H9 (cell line): ENCODE data around the gene TRIM68. TPM values are rescaled to one million over a fixed set of nuclear protein-coding genes. Genes with fewer than 3 reads are reported as not detected.

ENCODE experiments used
- DNase-seq: peaks from one replicate; pipeline ENCODE4 v3.0.0-alpha.2; 2017
- H2AFZ ChIP-seq: one replicate; pipeline ENCODE4 v1.6.1; 2013; ENCODE audit warnings: mild to moderate bottlenecking, low read length, control low read depth, moderate library complexity
- H2AK5ac ChIP-seq: 2 replicates; pipeline ENCODE4 v1.6.1; 2013; ENCODE audit warnings: low read length, control low read depth, mixed read lengths; ENCODE audit not compliant: insufficient read length
- H2BK120ac ChIP-seq: one replicate; pipeline ENCODE4 v1.6.1; 2013; ENCODE audit warnings: low read depth, mild to moderate bottlenecking, low read length, control low read depth, inconsistent platforms; ENCODE audit not compliant: poor library complexity, severe bottlenecking
- H2BK12ac ChIP-seq: 2 replicates; pipeline ENCODE4 v1.6.1; 2013; ENCODE audit warnings: low read length, control low read depth, mixed read lengths, low read depth; ENCODE audit not compliant: insufficient read length
- H2BK15ac ChIP-seq: 2 replicates; pipeline ENCODE4 v1.6.1; 2013; ENCODE audit warnings: low read depth, low read length, control low read depth
- H2BK20ac ChIP-seq: one replicate; pipeline ENCODE4 v1.6.1; 2013; ENCODE audit warnings: low read depth, mild to moderate bottlenecking, low read length, control low read depth, inconsistent platforms; ENCODE audit not compliant: poor library complexity, severe bottlenecking
- H2BK5ac ChIP-seq: 2 replicates; pipeline ENCODE4 v1.6.1; 2013; ENCODE audit warnings: low read length, control low read depth, mixed read lengths; ENCODE audit not compliant: insufficient read length
- H3K14ac ChIP-seq: 2 replicates; pipeline ENCODE4 v1.6.1; 2013; ENCODE audit warnings: low read length, control low read depth; ENCODE audit not compliant: insufficient read depth
- H3K18ac ChIP-seq: 2 replicates; pipeline ENCODE4 v1.6.1; 2013; ENCODE audit warnings: low read depth, mild to moderate bottlenecking, mixed read lengths, low read length, control low read depth; ENCODE audit not compliant: insufficient read length
- H3K23ac ChIP-seq: 2 replicates; pipeline ENCODE4 v1.6.1; 2013; ENCODE audit warnings: low read length, control low read depth, mixed read lengths, low read depth; ENCODE audit not compliant: insufficient read length
- H3K23me2 ChIP-seq: 2 replicates; pipeline ENCODE4 v1.6.1; 2013; ENCODE audit warnings: low read depth, mild to moderate bottlenecking, mixed read lengths, low read length, control low read depth; ENCODE audit not compliant: insufficient read length, poor library complexity, severe bottlenecking
- H3K27ac ChIP-seq: 2 replicates; pipeline ENCODE4 v1.5.1; 2013; ENCODE audit warnings: low read length, control low read depth, mixed read lengths, low read depth; ENCODE audit not compliant: insufficient read length
- H3K27me3 ChIP-seq: 2 replicates; pipeline ENCODE4 v1.6.1; 2013; ENCODE audit warnings: low read length, control low read depth, inconsistent platforms; ENCODE audit not compliant: insufficient read depth
- H3K4ac ChIP-seq: 2 replicates; pipeline ENCODE4 v1.6.1; 2013; ENCODE audit warnings: low read depth, mild to moderate bottlenecking, control low read depth, inconsistent platforms, low read length, moderate library complexity
- H3K4me1 ChIP-seq: 2 replicates; pipeline ENCODE4 v1.6.1; 2013; ENCODE audit warnings: low read length, control low read depth, inconsistent platforms; ENCODE audit not compliant: insufficient read depth
- H3K4me2 ChIP-seq: 2 replicates; pipeline ENCODE4 v1.6.1; 2013; ENCODE audit warnings: low read length, control low read depth, mixed read lengths; ENCODE audit not compliant: insufficient read length, insufficient read depth
- H3K56ac ChIP-seq: 2 replicates; pipeline ENCODE4 v1.6.1; 2013; ENCODE audit warnings: low read depth, mild to moderate bottlenecking, mixed read lengths, low read length, control low read depth; ENCODE audit not compliant: insufficient read length
- H3K79me1 ChIP-seq: 2 replicates; pipeline ENCODE4 v1.6.1; 2013; ENCODE audit warnings: low read depth, mild to moderate bottlenecking, moderate library complexity, low read length, control low read depth, inconsistent platforms; ENCODE audit not compliant: insufficient read depth, poor library complexity, severe bottlenecking
- H3K79me2 ChIP-seq: 2 replicates; pipeline ENCODE4 v1.6.1; 2013; ENCODE audit warnings: low read length, control low read depth, inconsistent platforms; ENCODE audit not compliant: insufficient read depth
- H3K9ac ChIP-seq: 2 replicates; pipeline ENCODE4 v1.6.1; 2013; ENCODE audit warnings: low read length, control low read depth, mixed read lengths; ENCODE audit not compliant: insufficient read length; ENCODE audit errors: extremely low read depth
- H3K9me3 ChIP-seq: one replicate; pipeline ENCODE4 v1.6.1; 2013; ENCODE audit warnings: low read depth, low read length, inconsistent platforms; ENCODE audit not compliant: control insufficient read depth
- H3T11ph ChIP-seq: one replicate; pipeline ENCODE4 v1.6.1; 2013; ENCODE audit warnings: mild to moderate bottlenecking, low read length, control low read depth, inconsistent platforms
- H4K20me1 ChIP-seq: one replicate; pipeline ENCODE4 v1.6.1; 2013; ENCODE audit not compliant: control insufficient read depth, insufficient read length, insufficient read depth
- H4K5ac ChIP-seq: 2 replicates; pipeline ENCODE4 v1.6.1; 2013; ENCODE audit warnings: low read depth, mild to moderate bottlenecking, mixed read lengths, low read length, control low read depth; ENCODE audit not compliant: insufficient read length
- H4K8ac ChIP-seq: replicated peaks from 2 replicates; pipeline ENCODE4 v1.6.1; 2013; ENCODE audit warnings: low read length, control low read depth, mixed read lengths, low read depth; ENCODE audit not compliant: insufficient read length
- H4K91ac ChIP-seq: 2 replicates; pipeline ENCODE4 v1.6.1; 2013; ENCODE audit warnings: low read depth, mild to moderate bottlenecking, moderate library complexity, mixed read lengths, low read length, control low read depth; ENCODE audit not compliant: insufficient read length
- H3K27ac Mint-ChIP-seq, 3 experiments: 2 replicates in 2 of 3; 3 replicates in 1 of 3; pipeline ENCODE4 v1.8.0; 2020 to 2021; ENCODE audit warnings: mixed read lengths in 3 of 3, mild to moderate bottlenecking in 1 of 3, moderate library complexity in 1 of 3
- H3K27me3 Mint-ChIP-seq: 2 replicates; pipeline ENCODE4 v1.8.0; 2021; ENCODE audit warnings: low read depth, mild to moderate bottlenecking, moderate library complexity, mixed read lengths
- H3K36me3 Mint-ChIP-seq, 3 experiments: 2 replicates in 2 of 3; 3 replicates in 1 of 3; pipeline ENCODE4 v1.8.0; 2020 to 2021; ENCODE audit warnings: low read depth in 3 of 3, mixed read lengths in 3 of 3; ENCODE audit not compliant: insufficient read depth in 1 of 3
- H3K4me1 Mint-ChIP-seq, 2 experiments: 2 replicates each; pipeline ENCODE4 v1.8.0; 2020; ENCODE audit warnings: mixed read lengths in 2 of 2
- H3K4me3 Mint-ChIP-seq, 2 experiments: 2 replicates in 1 of 2; 3 replicates in 1 of 2; pipeline ENCODE4 v1.8.0; 2020 to 2021; ENCODE audit warnings: mild to moderate bottlenecking in 2 of 2, mixed read lengths in 2 of 2, moderate library complexity in 1 of 2
- H3K9me3 Mint-ChIP-seq, 2 experiments: 2 replicates in 1 of 2; 3 replicates in 1 of 2; pipeline ENCODE4 v1.8.0; 2020; ENCODE audit warnings: mild to moderate bottlenecking in 2 of 2, mixed read lengths in 2 of 2, moderate library complexity in 1 of 2
- CTCF ChIP-seq: fragments of 200-600 bp; sonication (generic); conservative IDR thresholded peaks from 3 replicates; pipeline ENCODE4 v1.8.0; 2021; ENCODE audit warnings: antibody characterized with exemption, mild to moderate bottlenecking
- WGBS: extraction: QIAGEN DNeasy Blood & Tissue Kit; methylation state at CpG from one replicate; pipeline ENCODE4 v1.1.7; 2013; ENCODE audit warnings: missing lambda C conversion rate, low lambda C conversion rate, mixed read lengths; ENCODE audit not compliant: insufficient read length; ENCODE audit errors: extremely low coverage; 5-methylcytosine and 5-hydroxymethylcytosine counted together
- total RNA-seq: library from RNA; stranded (reverse); gene quantifications from 2 replicates; pipeline ENCODE4 v1.2.1, GENCODE V29; 2021

The TRIM68 gene
- total RNA-seq, 1 experiment from 2014 or later, result 9.9 TPM

- Histone ChIP-seq H3K4ac (no peak overlapping the region), H3K27me3 (no peaks in the 10 kb centered on the region), H2BK5ac (no peak overlapping the region), H3K18ac (no peak overlapping the region), H3K79me2 (no peaks in the 10 kb centered on the region), H3K79me1 (no peaks in the 10 kb centered on the region), H2AFZ (no peak overlapping the region), H4K8ac (no peak overlapping the region), H3K56ac (no peak overlapping the region), H4K5ac (no peak overlapping the region), H3T11ph (no peak overlapping the region), H4K20me1 (no peaks in the 10 kb centered on the region), H2BK120ac (no peak overlapping the region), H4K91ac (no peak overlapping the region), H3K4me2 (no peak overlapping the region), H3K4me1 (no peaks in the 10 kb centered on the region; the same call in 1 of the 2 replicates), H3K27ac (no peak overlapping the region), H3K9ac (no peak overlapping the region), H3K23ac (no peak overlapping the region), H2BK15ac (no peak overlapping the region), H3K9me3 (no peaks in the 10 kb centered on the region), H3K23me2 (no peaks in the 10 kb centered on the region), H2BK12ac (no peak overlapping the region), H3K14ac (no peak overlapping the region), H2BK20ac (no peak overlapping the region), H2AK5ac (no peak overlapping the region)
- H3K27me3 Mint-ChIP-seq, result peaks cover 8% of the 10 kb centered on the region
- DNase-seq, result no peak
- H3K36me3 Mint-ChIP-seq, result peaks cover 0 to 15% (median 8%) of the 10 kb centered on the region in 3 experiments; a peak in 4 of 7 replicates
- no peak overlapping the region for H3K4me3 Mint-ChIP-seq
- H3K9me3 Mint-ChIP-seq, result peaks cover 20 to 23% of the 10 kb centered on the region in 2 experiments
- no CpG with 5 or more reads among the region's 3 CpGs for WGBS
- TF ChIP-seq CTCF, result no peak
- H3K4me1 Mint-ChIP-seq, result peaks cover 9 to 11% of the 10 kb centered on the region in 2 experiments
- H3K27ac Mint-ChIP-seq, result no peak overlapping the region
These were observed 42.7 kb downstream of the TRIM68 start for GRCh38 chr11:4565371-4565770.
